IPS DF 4.7 (cell line): ENCODE measurements around the gene PIGR.

ENCODE experiments used
- DNase-seq: peaks from one replicate; pipeline ENCODE4 v3.0.0-alpha.2; 2013; ENCODE audit warnings: low spot score; ENCODE audit errors: extremely low read depth

PIGR gene

DNA sequence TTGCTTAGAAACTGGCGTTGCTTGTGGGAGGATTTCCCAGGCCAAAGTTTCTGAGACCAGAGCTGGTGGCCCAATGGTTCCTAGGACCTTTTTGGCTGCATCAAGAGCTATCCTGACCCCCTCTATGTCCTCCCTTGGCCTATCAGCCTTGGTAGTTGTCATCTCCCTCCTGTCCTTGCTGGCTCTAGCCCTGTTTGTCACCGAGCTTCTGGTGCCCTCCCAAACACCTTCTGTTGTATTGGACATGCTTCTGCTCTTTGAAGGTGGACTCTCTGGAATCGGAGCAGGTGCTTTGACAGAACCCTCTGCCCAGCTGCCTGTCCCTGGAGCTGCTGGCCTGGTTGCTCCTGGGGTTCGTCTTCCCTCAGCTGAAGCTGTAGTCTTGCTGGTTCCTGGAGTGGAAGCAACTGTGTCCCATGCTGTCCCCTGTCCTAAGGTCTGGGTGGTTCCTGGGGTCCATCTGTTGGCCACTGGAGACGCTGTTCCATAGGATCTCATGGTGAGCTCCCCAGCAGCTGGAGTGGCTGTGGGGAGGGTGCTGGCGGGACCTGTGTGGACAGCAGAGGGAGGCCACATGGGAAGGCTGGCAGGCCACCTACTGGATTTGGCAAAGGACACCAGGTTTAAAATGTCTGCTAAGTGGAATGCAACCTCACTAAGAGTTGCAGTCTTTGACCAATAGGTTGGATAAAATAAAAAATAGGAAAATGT is 14.6 kb upstream of the PIGR start:
- DNase-seq, result no peak

DNA sequence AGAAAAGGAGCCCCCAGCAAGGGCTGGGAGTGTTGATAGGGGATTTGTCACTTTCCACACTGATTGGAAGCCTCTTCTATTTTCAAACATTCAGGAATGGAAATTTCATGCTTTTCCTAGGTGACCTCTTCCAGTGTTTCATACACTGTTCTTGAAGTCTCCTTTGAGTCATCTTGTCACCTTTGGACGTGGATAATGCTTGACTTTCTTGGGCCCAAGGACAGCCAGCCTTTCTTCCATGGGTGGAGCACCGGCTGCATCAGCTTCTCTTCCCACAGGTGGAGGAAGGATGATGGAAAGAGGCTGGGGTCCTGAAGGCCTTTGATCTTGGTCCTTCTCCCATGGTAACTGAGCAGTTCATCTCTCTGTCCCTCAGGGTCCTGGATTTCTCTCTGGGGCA is 11.9 kb upstream of the PIGR start:
- DNase-seq, result no peak

GRCh38 chr1:206957639-206958038 is 11.4 kb upstream of the PIGR start:
- DNase-seq, result no peak

DNA sequence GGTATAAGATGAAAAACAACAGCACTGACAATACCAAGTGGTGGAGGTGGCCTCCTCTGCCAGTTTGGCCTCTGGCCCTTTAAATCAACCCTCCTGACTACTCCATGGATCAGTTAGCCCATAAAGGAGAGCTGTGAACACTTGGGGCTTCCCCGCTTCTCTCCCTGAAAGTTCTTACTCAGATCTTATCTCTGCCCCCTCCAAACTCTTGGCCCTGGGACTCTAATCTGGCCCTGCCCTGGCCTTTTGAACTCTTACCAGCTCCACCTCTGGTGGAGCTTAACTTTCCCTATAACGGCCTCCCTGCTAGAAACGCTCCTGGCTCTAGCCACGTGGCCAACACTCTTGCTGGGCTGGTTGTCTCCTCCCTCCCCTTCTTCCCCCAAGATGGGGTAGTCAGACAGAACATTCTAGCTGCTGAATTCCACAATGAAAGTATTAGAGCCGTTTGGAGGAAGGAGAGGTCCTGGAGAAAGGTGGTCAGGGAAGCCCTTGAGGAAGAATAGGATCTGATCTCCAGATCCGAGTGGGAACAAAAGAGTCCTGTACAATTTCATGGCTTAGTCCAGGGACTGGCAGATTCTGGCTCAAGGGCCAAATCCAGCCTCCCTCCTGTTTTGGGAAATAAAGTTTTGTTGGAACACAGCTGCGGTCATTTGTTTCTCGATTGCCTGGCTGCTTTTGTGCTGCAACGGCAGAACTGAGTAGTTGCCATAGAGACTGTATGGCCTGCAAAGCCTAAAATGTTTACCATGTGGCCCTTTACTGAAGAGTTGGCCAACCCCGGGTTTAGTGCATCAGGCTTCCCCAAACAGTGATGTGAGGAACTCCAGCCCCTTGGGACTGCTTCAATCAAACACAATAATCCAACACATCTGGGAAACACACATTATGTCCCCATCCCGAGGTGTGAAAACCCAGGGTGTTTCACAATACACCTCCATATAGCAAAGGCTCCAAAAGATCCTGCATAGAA is 9.5 kb upstream of the PIGR start:
- no peak for DNase-seq

DNA sequence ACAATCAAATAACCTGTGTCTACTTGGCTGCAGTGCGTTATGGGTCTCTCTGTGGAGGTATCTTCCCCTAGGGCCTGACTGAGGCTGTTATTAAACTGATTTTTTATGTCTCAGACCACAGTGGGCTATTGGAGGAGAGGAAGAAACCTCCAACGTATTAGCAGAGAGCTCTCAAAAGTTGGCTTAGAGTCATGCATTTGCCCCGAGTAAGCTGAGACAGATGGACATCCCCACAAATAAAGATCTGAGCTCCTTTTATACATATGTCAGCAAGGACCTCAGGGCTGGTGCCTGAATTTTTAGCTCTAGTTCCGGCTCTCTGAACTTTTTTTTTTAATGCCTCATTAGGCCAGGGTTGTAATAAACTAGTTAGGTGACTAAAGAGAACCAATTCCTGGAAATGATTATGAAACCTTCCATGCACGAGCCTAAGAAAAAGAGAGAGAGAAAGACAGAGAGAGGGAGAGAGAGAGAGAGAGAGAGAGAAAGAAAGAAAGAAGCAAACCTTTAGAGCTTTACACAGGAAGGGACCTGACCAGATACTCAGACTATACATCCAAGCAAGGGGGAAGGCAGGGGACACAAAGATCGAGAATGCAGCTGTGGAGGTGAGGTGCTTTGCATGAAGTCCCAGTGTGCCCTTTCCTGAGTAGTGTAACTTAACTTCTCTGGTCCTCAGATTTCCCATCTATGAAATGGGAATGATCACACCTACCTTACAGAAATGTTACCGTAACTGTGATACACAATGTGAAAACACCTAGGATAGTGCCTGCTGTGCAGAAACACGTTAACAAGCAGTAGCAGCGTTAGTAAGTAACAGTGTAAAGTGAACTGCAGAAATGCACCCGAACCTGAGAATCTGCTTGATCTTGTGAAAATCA is 8.4 kb upstream of the PIGR start:
- DNase-seq, result no peak

GRCh38 chr1:206953626-206954025 is 7.4 kb upstream of the PIGR start:
- DNase-seq, result no peak

DNA sequence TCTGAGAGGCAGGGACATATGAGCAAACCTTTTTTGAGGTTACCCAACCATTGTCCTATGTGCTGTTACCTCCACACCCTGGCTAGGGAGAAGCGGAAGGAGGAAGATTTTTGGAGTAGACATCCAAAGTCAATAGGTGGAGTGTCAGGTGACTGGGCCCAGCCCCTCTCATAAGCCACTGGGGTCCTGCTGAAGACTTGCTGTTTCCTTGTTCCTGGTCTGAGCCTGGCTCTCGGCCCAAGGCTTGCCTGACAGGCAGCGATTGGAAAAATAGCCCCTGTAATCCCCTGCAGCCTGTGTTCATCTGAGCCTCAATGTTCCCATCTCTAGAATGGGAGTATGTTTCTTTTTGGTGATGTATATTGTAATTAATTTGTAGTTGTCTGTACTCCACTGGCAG is 6.9 kb upstream of the PIGR start:
- DNase-seq, result no peak

GRCh38 chr1:206952171-206952570 is 5.9 kb upstream of the PIGR start:
- DNase-seq, result no peak

- no peak for DNase-seq
These were observed 5.2 kb upstream of the PIGR start for GRCh38 chr1:206951318-206952100.

- DNase-seq, result no peak
These were observed 3.4 kb upstream of the PIGR start for GRCh38 chr1:206949641-206950040.

GRCh38 chr1:206949208-206949607 is 2.9 kb upstream of the PIGR start:
- DNase-seq, result no peak

- no peak for DNase-seq
These were observed 989 bp upstream of the PIGR start for GRCh38 chr1:206947255-206947654.

GRCh38 chr1:206945779-206946178 is 487 bp downstream of the PIGR start:
- DNase-seq, result no peak

GRCh38 chr1:206944703-206945102 is 1.6 kb downstream of the PIGR start:
- no peak for DNase-seq

DNA sequence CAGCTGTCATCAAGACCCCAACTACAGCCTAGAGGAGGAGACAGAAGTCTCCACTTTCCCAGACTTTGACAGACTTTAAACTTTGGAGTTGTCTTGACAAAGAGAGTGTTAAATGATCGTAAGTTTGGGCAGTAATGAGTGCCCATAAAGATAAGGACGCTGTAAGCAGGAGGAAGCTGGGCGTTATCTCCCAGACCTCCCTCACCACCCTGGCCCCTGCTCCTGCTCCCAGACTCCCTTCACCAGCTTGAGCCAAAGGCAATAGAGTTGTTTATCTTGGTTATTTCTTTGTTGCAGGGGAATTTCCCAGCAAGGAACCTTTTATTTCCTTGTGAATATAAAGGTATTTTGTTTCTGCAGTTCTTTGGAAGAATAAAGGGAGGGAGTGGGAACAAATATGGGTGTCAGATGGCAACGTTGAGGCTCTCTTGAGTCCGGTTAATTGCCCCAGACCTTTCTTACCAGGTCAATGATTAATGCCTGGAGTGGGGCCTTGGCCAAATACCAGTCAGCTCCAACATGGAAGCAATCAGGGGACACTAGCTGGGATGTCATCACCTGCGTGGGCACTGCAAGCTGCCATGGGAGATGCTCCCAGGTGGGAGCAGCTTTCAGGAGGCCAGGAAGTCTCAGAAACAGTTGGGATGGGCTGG is 4.4 kb downstream of the PIGR start:
- DNase-seq, result no peak

GRCh38 chr1:206940588-206940936 is 5.7 kb downstream of the PIGR start:
- DNase-seq, result no peak

DNA sequence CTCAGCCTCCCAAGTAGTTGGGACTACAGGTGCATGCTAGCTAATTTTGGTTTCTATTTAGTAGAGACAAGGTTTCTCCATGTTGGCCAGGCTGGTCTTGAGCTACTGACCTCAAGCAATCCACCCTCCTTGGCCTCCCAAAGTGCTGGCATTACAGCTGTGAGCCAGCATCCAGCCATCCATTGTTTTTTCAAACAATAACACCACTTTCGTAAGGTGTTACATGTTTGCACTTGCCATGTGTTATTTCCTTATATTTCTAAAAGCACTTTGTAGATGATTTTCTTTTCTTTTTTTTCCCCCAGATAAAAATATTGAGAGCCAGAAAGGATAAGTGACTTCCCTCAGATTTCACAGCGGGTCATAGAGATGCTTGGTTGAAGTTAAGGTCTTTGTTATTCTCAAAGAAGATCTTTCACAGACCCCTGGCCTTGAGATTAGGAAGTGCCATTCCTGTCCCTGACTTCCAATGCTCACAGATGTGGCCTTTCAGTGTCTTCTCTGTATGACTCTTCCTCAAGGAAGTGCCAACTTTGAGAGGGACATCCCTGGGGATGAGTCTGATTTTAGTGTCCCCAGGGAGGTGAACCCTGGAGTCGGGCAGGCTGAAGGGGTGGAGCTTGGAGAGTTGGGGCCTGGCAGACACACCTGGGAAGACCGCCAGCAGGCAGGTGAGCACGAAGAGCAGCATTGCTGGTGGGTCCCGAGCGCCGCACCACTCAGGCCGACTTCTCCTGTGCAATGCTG is 6.3 kb downstream of the PIGR start:
- DNase-seq, result no peak

DNA sequence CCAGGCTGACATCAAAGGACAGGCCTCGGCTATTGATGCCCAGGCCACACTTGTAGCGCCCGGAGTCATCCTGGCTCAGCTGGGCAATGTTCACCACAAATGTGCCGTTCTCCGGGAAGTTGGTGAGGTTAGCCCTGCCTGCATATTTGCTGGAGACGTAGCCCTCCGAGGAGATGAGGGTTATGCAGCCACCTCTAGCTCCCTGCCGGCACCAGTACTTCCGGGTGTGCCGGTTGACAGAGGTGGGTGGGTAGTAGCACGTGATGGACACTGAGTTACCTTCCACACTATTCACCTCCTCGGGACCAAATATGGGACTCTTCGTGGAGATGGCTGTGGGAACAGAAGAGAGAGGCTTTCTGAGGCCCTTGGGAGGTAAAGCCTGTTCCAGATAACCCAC is 7.1 kb downstream of the PIGR start:
- DNase-seq, result no peak

GRCh38 chr1:206937425-206937824 is 8.8 kb downstream of the PIGR start:
- DNase-seq, result no peak
